ENCODE measurements around the gene EVC2.

EVC2 gene

DNA sequence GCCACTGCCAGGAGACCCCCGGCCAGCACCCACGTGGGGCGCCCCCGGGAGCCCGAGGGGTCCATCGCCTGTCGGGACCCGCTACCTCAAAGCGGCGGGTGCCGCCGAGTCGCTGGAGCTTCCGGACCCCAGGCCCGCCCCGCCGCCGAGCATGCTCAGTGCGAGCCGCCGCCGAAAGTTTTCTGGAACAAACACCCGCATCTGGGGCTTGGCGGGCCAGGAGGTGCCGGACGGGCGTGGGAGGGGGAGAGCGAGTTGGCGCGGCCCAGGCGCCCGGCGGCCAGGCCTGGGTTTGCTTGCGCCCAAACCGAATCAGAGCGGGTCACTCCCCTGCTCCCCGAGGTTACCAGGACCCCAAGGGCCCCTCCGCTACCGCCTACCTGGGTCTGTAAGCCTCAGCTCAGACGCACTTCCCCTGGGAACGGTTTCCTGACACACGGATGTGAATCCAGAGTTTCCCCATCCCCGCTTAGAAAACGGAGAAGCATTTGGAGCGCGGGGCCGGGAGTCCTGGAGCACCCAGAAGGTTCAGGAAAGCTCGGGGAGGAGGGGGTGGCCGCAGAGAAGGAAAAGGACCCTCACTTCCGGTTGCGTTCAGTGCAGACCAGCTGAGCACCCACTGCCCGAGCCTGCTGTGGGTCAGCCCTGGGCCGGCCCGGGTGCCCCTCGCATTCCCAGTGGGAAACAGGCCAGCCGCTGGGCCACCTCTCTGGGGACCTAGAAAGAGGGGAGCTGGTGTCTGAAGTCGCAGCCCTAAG lies at the start of gene EVC2:
TSS of gene EVC2 (minus strand) at position 111 of the 758 bp plus-strand sequence. CDS start at position 65, 46 bp downstream.
- no peak for DNase-seq

- DNase-seq: no peak
Measured at GRCh38 chr4:5757954-5758353, 49.6 kb upstream of the EVC2 start.

- no peak for DNase-seq
Measured at GRCh38 chr4:5757536-5757935, 49.2 kb upstream of the EVC2 start.

DNA sequence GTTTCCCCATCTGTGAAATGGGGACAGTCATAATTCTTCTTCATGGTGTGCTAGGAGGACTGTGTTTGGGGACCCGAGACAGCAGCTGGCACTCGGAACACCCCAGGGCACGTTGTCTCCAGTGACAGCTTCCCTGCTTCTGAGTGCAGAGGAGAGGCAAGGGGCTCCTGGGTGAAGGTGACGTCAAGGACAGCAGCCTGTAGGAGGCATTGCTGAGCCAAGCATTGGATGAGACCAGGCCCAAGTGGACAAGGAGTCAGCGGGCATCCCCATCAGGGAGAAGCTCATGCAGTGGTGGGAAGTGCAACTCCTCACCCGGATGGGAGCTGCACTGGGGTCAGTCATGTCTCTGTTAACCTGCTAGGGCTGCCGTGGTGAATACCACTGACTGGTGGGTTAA lies 48.7 kb upstream of the EVC2 start:
- DNase-seq: no peak

- no peak for DNase-seq
Measured at GRCh38 chr4:5756271-5756670, 47.9 kb upstream of the EVC2 start.

GRCh38 chr4:5755679-5756078 lies 47.3 kb upstream of the EVC2 start:
- no peak for DNase-seq

DNA sequence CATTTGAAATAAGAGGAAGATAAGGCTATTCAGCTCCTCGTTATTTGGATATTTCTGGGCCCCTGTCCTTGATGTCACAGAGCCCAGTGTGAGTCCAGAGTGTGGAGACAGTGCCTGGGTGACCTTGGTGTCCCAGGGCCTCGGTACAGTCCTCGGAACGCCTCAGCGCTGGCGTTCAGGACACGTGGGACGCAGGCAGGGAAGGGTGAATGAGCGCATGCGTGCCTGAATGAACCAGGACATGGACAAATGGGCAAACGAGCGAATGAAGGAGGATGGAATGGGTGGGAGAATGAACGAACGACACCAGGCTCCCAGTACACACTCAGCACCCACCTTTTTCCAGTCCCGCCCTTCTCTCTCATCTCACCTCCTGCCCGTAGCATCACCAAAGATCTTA lies 46.8 kb upstream of the EVC2 start:
- DNase-seq: no peak

DNA sequence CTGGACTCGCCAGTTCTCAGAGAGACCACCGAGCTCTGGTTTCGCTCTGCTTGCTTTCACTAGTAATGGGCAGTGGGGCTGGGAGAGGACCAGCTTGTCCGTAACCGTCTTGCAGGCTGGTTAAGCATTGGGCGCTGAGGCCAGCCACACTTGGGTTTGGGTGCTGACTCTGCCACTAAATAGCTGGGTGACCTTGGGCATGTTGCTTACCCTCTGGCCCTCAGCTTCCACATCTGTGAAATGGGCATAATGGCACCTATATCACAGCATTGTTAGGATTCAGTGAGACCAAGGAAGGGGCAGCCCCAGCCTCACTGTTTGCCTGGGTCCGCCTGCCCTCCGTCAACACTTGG lies 46.1 kb upstream of the EVC2 start:
- DNase-seq: no peak

DNA sequence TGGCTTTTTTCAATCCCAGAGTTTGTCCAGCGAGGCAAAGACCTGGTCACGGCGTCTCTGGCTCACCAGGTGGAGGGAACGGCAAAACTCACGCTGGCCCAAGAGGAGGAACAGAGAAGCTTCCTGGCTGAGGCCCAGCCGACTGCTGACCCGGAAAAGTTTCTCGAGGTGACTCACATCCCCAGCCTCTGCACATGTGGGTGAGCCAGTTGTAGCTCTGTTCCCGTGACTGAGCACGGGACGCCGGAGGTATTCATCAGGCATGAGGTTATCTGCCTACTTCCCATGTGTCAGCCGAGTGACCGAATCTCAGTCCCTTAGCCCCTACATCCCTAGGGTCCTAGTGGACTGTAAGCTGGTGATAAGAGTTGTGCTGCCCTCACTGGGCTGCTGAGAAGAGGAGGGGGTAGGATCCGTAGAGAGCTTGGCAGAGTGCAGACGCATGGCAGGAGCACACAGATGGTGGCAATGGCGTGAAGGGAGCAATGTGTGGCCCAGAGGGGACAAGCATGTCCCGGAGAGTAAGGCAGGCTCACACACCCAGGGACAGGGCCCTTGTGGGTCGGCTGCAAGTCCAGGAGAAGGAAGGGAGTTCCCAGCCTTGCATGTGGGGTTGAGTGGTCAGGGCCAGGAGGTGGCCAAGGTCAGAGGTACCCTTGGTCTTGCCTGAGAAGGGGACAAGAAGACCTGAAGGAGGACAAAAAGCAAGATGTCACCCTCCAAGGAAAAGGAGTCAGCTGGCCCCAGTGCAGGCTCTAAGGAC lies 45.6 kb upstream of the EVC2 start:
- no peak for DNase-seq

DNA sequence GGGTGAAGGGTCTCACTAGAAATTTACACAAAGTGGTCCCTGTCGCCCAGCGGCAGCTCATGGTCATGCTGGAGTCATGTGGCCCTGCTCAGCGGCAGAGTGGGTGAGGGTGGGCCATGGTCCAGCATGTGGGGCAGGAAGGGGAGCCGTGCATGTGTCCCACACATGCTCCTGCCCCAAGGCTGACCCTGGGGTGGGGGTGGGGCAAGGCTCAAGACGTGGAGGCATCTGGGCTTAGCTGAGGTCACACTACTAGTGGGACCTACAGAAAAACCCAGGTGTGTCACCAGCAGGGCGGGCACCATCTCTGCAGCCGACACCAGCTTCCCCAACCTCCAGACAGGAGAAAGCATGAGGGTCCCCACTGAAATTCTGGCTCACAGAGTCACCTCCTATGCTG lies 45.0 kb upstream of the EVC2 start:
- DNase-seq: no peak

- no peak for DNase-seq
Measured at GRCh38 chr4:5752376-5753184, 44.2 kb upstream of the EVC2 start.

GRCh38 chr4:5751666-5752375 lies 43.5 kb upstream of the EVC2 start:
- DNase-seq: no peak

- DNase-seq: no peak
Measured at GRCh38 chr4:5750946-5751665, 42.7 kb upstream of the EVC2 start.

- no peak for DNase-seq
Measured at GRCh38 chr4:5750052-5750945, 41.9 kb upstream of the EVC2 start.

DNA sequence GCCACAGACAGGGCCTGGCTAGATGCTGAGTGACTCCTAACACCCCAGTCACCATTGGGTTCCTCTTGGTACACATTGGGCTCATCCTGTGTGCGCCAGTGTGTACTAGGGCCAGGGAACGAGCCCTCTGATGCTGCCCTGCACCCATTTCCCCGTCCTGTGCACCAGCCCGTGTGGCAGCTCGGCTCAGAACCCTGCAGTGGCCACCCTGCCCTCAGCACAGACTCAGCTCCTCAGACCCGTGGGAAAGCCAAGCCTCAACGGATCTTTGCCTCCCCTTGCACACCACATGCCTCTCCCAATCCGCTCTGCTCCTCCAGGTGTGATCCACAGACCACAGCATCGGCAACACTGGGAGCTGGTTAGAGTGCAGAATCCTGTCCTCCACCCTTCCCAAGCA lies 41.2 kb upstream of the EVC2 start:
- DNase-seq: no peak

DNA sequence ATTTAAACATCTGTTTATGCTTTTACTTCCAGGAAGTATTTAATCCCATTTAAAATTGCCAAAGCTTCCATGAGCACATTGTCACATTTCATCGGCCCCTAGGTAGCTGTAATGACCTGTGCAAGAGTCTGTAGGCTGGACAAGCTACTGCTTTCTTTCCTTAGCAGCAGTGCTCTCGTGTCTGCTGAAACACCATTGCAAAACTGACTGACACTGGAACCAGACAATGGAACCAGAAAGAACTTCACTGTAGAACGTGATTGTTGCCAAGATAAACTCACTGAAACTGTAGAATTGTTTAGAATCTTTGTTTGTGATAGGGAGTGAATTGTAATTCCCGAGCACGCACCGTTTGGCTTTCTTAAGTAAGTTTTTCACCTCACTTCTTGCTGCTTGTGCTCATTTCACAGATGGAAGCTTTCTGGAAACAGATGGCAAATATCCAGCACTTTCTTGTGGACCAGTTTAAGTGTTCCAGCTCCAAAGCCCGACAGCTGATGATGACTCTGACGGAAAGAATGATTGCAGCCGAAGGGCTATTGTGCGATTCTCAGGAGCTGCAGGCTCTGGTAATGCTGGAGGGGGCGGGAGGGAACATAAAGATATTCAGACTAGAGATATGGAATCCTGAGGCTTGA lies 39.5 kb upstream of the EVC2 start:
- DNase-seq: no peak

DNA sequence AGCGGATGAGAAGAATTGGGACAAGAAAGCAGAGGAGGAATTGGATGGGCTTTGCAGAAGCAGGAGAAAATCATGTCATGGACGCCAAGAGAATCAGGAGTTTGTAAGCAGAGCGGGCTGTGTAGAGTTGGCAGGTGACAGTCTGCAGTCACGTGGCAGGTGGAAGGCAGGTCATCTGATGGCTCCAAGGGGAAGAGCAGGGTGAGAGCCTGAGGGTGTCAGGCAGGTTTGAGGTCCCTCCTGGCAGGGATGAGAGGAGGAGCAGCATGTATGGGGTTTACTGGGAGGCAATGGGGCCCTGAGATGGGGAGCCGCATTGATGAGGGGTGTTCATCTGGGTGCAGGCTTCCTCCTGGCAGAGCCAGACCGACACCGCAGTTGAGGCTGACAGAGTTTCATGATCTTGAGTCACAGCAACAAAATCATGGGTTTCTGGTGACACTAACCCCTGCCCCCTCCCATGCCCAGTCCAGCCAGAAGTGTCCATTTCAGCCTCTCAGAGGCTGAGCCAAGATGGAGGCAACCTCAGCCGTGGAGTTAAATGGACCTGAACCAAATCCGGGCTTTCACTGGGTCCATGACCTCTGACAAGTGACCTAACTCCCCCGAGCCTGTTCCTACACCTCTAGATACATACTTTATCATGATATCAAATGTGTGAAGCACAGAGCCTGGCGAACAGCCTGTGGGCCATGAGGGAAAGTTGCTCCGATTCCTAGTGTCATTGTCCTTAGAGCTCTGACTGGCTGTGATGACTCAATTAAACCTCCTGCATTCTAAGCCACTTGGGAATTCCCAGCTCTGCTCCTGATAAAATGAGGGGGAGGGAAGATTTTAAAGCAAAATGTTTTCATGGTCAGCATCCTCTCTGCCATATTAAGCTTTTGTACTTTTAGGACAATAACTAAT lies 38.7 kb upstream of the EVC2 start:
- no peak for DNase-seq

DNA sequence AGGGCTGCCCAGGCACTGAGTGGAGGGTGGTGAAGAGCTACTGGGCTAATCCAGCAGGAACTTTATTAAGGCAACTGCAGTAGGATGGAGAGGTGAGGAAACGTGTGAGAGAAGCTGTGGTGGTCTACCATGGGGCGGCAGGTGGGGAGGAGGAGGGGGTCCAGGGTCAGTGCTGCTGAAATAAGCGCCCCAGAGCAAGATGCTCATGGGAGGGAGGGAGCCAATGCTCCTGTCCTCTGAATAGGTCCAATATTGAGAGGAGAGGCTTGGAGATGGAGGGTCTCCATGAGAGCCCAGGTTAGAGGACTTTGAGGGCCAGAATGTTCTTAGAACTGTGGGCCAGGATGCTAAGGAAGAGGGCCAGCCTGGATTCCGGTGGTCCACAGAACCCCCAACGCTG lies 37.9 kb upstream of the EVC2 start:
- DNase-seq: no peak

- no peak for DNase-seq
Measured at GRCh38 chr4:5742968-5743367, 34.6 kb upstream of the EVC2 start.

GRCh38 chr4:5742388-5742787 lies 34.0 kb upstream of the EVC2 start:
- no peak for DNase-seq
